Measurements from ENCODE around the gene KDELR1.
A peak's percentile ranks its signal among the peaks of the same experiment; 100 is the strongest.

DNA sequence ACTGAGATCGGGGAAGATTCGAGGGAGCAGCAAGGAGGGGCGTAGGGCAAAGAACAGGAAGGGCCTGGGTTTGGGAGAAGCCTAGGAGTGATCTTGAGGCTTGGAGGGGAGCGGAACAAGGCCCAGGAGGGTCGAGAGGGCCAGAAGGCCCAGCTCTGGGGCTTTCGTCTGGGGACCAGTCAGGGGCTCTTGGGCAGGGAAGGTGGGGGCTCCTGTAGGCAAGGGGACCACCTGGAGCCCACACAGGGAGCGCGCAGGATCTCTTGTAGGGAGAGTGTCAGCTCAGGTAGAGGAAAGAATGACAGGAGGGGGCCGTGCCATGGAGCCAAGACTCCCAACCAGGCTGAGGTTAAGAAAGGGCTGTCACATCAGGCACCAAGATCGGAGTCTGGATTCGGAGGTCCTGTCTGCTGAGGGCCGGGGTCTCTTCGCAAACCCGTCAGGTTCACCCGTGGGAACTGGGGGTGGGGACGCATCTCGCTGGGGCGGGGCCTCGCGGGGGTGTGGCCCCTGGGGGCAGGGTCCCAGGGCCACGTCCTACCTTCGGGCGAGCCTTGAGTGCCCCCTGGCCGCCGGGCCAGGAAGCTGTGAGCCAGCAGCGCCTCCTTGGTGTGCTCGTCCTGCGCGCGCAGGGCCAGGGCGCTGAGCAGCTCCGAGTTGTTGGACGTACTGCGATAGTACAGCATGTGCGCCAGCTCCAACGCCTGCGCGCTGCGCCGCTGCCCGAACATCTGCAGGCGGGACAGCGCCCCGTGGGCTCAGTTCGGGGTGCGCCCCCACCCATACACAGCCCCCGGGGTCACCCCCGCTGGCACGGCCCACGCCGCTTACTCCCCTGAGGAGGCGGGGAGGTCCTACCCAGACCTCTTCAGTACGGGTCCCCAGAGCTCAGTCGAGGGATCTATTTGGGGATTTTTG lies 57.6 kb downstream of the KDELR1 start:
- TF ChIP-seq, protein P1, sequence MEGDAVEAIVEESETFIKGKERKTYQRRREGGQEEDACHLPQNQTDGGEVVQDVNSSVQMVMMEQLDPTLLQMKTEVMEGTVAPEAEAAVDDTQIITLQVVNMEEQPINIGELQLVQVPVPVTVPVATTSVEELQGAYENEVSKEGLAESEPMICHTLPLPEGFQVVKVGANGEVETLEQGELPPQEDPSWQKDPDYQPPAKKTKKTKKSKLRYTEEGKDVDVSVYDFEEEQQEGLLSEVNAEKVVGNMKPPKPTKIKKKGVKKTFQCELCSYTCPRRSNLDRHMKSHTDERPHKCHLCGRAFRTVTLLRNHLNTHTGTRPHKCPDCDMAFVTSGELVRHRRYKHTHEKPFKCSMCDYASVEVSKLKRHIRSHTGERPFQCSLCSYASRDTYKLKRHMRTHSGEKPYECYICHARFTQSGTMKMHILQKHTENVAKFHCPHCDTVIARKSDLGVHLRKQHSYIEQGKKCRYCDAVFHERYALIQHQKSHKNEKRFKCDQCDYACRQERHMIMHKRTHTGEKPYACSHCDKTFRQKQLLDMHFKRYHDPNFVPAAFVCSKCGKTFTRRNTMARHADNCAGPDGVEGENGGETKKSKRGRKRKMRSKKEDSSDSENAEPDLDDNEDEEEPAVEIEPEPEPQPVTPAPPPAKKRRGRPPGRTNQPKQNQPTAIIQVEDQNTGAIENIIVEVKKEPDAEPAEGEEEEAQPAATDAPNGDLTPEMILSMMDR (IDR thresholded peaks at IDR 0.05) = peak; percentile 54 to 73 (median 61)
- TF ChIP-seq POLR2A (IDR thresholded peaks at IDR 0.05) = no peak

Data from right lobe of liver (tissue), 4 donors.